ENCODE results near the gene FAM47B. TPM values are rescaled to one million over a fixed set of nuclear protein-coding genes. Genes with fewer than 3 reads are reported as not detected.

Gene FAM47B
- total RNA-seq (ENCODE audit: unreplicated experiment): not detected
- long read RNA-seq: 0 reads

DNA sequence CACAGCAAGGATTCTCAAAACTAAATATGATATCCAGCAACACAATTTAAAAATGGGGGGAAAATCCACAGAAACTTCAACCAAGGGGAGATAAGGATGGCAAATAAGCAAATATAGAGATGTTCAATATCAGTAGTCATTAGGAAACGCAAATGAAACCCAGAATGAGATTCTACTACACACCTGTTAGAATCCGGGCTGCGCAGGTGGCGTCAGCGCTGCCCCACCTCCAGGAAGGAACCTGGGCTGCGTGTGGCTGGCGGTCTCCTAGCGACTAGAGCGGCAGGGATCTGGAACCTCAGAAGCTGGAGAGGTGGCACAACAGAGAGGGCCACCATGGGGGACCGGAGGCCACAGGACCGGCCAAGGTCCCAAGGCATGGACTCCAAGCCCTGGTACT lies at the start of gene FAM47B:
TSS of gene FAM47B (plus strand) at position 301 of the 400 bp plus-strand sequence. CDS start at position 337, 36 bp downstream.
- peaks cover under 1% of the 10 kb centered on the region for H3K27me3 Mint-ChIP-seq (ENCODE audit: unreplicated experiment)
- H3K36me3 Mint-ChIP-seq (ENCODE audit: unreplicated experiment): no peaks in the 10 kb centered on the region
- H3K9me3 Mint-ChIP-seq (ENCODE audit: unreplicated experiment): peaks cover 2% of the 10 kb centered on the region
- DNase-seq: no peak
- TF ChIP-seq, protein P1, sequence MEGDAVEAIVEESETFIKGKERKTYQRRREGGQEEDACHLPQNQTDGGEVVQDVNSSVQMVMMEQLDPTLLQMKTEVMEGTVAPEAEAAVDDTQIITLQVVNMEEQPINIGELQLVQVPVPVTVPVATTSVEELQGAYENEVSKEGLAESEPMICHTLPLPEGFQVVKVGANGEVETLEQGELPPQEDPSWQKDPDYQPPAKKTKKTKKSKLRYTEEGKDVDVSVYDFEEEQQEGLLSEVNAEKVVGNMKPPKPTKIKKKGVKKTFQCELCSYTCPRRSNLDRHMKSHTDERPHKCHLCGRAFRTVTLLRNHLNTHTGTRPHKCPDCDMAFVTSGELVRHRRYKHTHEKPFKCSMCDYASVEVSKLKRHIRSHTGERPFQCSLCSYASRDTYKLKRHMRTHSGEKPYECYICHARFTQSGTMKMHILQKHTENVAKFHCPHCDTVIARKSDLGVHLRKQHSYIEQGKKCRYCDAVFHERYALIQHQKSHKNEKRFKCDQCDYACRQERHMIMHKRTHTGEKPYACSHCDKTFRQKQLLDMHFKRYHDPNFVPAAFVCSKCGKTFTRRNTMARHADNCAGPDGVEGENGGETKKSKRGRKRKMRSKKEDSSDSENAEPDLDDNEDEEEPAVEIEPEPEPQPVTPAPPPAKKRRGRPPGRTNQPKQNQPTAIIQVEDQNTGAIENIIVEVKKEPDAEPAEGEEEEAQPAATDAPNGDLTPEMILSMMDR (IDR thresholded peaks at IDR 0.05; ENCODE audit: partially characterized antibody, unreplicated experiment): no peak
- H3K4me3 Mint-ChIP-seq (ENCODE audit: unreplicated experiment): no peak within 1 kb of the TSS
- no peak within 1 kb of the TSS for H3K27ac Mint-ChIP-seq (ENCODE audit: unreplicated experiment)
- no peaks in the 10 kb centered on the region for H3K4me1 Mint-ChIP-seq (ENCODE audit: low read depth, unreplicated experiment)

DNA sequence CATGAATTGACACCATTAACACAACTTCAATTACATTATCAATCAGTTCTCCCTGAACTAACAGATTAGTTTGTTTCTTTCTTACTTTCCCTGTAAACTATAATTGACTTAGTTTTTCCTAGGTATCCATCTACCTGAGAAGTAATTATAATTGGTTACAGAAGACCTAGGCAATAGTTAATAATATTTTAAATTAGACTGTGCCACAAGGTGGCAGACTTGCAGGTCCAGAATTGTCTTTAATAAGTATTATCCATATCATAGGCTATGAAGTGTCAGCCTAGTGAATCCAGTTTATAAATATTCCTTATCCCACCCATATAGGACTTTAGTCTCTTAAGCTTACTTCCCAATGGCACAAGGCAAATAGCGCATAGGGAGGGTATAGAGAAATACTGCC lies 48.9 kb upstream of the FAM47B start:
- Mint-ChIP-seq H3K36me3 (ENCODE audit: unreplicated experiment) (no peaks in the 10 kb centered on the region), H3K4me3 (ENCODE audit: unreplicated experiment) (no peak overlapping the region)

DNA sequence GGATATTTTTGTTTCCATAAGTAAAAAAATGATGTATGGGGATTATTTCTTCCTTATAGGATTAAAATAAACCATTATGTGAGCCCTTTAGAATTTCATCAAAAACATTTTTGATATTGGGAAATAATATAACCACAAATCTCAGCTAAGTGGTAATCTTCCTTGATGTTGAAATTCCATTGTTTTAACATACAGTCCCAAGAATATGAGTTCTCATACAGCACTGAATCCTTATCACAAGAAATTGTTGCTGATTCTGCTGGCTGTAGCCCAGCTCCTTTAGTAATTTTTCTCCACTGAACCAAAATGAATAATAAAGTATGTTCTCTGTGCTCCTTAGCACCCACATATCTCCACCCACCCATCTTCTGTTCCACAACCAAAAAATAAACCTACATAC lies 41.9 kb upstream of the FAM47B start:
- Mint-ChIP-seq H3K27me3 (ENCODE audit: unreplicated experiment) (no peaks in the 10 kb centered on the region), H3K9me3 (ENCODE audit: unreplicated experiment) (no peaks in the 10 kb centered on the region)
- TF ChIP-seq, protein P1 (IDR thresholded peaks at IDR 0.05; ENCODE audit: partially characterized antibody, unreplicated experiment): no peak

More for the DNA sequence above, 48.9 kb upstream of the FAM47B start:
- no peak for DNase-seq
- Mint-ChIP-seq H3K4me1 (ENCODE audit: low read depth, unreplicated experiment) (no peaks in the 10 kb centered on the region), H3K9me3 (ENCODE audit: unreplicated experiment) (no peaks in the 10 kb centered on the region), H3K27me3 (ENCODE audit: unreplicated experiment) (no peaks in the 10 kb centered on the region), H3K27ac (ENCODE audit: unreplicated experiment) (no peak overlapping the region)
- TF ChIP-seq, protein P1 (IDR thresholded peaks at IDR 0.05; ENCODE audit: partially characterized antibody, unreplicated experiment): no peak

DNA sequence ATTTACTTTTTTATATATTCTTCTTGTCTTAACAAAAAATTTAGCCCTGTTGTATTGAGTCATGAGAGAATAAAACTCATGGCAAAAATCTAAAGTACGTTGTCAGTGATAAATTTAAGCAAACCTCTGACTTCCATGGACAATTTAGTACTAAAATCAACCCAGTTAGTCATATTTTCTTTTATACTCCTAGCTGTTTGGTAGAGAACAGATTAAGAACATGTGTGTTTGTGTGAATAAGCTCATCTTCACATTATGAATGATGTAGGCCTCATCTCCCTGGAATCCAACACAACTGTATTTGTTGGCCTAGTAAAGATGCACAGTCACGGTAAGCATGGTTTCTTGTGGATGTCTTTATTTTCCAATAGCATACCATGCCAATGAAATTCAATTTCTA lies 40.8 kb upstream of the FAM47B start:
- H3K36me3 Mint-ChIP-seq (ENCODE audit: unreplicated experiment): no peaks in the 10 kb centered on the region
- no peaks in the 10 kb centered on the region for H3K4me1 Mint-ChIP-seq (ENCODE audit: low read depth, unreplicated experiment)
- H3K27ac Mint-ChIP-seq (ENCODE audit: unreplicated experiment): no peak overlapping the region
- no peak overlapping the region for H3K4me3 Mint-ChIP-seq (ENCODE audit: unreplicated experiment)
- H3K9me3 Mint-ChIP-seq (ENCODE audit: unreplicated experiment): no peaks in the 10 kb centered on the region
- no peak for DNase-seq
- TF ChIP-seq, protein P1 (IDR thresholded peaks at IDR 0.05; ENCODE audit: partially characterized antibody, unreplicated experiment): no peak
- H3K27me3 Mint-ChIP-seq (ENCODE audit: unreplicated experiment): no peaks in the 10 kb centered on the region

More for the DNA sequence above, 41.9 kb upstream of the FAM47B start:
- DNase-seq: no peak
- Mint-ChIP-seq H3K36me3 (ENCODE audit: unreplicated experiment) (no peaks in the 10 kb centered on the region), H3K4me1 (ENCODE audit: low read depth, unreplicated experiment) (no peaks in the 10 kb centered on the region), H3K4me3 (ENCODE audit: unreplicated experiment) (no peak overlapping the region), H3K27ac (ENCODE audit: unreplicated experiment) (no peak overlapping the region)

DNA sequence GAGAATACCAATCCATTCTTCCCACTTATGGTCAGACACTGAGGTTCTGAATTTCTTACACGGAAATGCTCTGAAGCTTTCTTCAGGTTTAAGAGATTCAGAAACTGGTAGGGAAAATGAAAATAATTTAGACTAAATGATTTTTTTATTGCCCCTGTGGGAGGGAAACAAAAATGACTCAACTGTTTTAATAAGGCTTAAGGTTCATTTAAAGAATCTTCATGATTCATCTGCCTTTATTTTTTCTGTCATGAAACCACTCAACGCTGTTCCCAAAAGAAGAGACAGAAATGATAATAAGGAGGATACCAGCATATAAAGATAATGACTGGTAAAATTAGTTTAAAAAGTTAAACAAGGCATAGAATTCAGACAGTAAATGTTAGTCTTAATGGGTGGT lies 39.3 kb upstream of the FAM47B start:
- H3K4me3 Mint-ChIP-seq (ENCODE audit: unreplicated experiment): no peak overlapping the region
- no peak overlapping the region for H3K27ac Mint-ChIP-seq (ENCODE audit: unreplicated experiment)
- no peaks in the 10 kb centered on the region for H3K27me3 Mint-ChIP-seq (ENCODE audit: unreplicated experiment)
- TF ChIP-seq, protein P1 (IDR thresholded peaks at IDR 0.05; ENCODE audit: partially characterized antibody, unreplicated experiment): no peak
- H3K9me3 Mint-ChIP-seq (ENCODE audit: unreplicated experiment): no peaks in the 10 kb centered on the region
- no peaks in the 10 kb centered on the region for H3K36me3 Mint-ChIP-seq (ENCODE audit: unreplicated experiment)
- no peaks in the 10 kb centered on the region for H3K4me1 Mint-ChIP-seq (ENCODE audit: low read depth, unreplicated experiment)
- DNase-seq: no peak

Measured in glutamatergic neuron (in vitro differentiated cells).